GM18511 (cell line): ENCODE measurements around the gene TRIM46.

Experiments
- ATAC-seq: cut with Tn5 transposase; IDR thresholded peaks from one replicate; pipeline ENCODE4 v1.9.1; 2021; ENCODE audit warnings: mild to moderate bottlenecking, moderate library complexity; ENCODE audit not compliant: unreplicated experiment

Gene TRIM46, protein sequence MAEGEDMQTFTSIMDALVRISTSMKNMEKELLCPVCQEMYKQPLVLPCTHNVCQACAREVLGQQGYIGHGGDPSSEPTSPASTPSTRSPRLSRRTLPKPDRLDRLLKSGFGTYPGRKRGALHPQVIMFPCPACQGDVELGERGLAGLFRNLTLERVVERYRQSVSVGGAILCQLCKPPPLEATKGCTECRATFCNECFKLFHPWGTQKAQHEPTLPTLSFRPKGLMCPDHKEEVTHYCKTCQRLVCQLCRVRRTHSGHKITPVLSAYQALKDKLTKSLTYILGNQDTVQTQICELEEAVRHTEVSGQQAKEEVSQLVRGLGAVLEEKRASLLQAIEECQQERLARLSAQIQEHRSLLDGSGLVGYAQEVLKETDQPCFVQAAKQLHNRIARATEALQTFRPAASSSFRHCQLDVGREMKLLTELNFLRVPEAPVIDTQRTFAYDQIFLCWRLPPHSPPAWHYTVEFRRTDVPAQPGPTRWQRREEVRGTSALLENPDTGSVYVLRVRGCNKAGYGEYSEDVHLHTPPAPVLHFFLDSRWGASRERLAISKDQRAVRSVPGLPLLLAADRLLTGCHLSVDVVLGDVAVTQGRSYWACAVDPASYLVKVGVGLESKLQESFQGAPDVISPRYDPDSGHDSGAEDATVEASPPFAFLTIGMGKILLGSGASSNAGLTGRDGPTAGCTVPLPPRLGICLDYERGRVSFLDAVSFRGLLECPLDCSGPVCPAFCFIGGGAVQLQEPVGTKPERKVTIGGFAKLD

DNA sequence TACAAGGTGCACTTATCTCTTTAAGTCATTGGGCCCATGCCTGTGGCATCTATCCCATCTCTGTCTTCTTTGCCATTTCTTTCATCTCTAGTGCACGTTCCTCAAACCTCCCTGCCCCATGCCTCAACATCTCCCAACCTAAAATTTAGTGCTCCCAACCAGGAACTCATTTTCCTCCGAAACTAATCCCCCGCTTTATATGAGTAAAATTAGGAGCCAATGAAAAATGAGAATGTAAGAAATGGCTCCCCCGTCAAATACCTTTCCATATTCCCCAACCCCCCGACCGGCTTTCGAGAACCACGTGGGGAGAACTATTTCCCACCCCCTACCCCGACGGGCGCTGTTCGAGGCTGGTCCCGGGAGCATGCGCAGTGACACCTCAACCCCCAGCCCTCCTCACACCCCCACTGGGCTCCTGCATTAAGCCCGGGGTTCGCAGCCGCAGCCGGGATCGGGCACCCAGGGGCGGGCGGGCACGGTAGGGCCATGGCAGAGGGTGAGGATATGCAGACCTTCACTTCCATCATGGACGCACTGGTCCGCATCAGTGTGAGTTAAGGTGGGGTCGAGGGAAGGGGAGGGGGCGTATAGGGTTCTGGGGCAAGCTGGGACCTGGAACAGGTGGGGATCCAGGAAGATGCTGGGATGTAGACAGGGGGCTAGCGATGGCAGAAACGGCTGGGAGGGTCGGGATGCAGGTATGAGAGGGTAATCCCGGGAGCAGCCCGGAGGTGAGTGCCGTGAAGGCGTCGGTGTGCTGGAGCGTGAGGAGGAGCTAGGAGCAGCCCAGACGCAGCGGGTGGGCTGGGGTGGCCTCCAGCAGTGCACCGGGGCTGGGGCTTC, at the start of gene TRIM46:
Gene TRIM46, plus strand, starts transcription at position 372 of the 846 bp plus-strand sequence. Its CDS starts 118 bp downstream, at position 490.
- ATAC-seq = no peak

DNA sequence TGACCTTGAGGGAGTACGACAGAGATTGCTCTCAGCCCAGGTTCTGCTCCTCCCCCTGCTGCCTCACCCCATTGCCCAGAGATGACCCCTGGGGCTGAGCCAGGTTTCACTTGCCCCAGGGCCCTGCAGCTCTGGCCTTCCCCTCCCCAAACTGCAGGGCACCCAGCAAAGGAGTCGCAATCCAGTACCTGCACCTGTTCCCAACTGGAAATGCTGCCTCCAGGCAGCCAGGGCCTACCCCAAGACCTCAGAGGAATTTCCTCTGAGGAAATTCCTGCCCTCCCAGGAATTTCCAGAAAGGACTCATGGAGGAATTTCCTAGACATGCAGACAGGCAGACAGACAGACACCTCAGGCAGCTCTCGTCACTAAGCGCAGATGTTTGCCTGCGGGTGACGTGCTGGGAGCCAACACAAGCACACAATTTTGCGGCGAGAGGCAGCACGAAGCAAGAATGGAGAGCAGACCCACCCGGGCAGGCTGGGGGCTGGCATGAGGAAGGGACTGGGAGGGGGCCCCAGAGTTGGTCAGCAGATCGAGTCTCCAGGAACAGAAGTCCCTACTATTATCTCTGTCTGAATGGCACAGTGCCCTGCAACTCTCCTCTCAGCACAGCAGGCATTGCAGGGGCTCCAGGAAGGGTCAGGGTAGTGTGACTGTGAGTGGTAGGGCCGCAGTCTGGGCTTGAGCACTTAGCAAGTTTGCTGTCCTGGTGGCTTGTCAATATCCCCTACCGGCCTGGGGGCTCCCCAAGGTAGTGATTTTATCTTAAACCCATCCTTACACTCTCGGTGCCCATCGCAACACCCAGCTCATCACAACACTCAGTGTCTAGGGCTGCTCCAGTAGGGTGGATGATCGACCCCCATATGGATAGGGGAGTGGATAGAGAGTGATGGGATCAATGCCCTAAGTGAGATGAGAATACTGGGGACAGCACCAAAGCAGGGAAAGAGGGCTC, 48.9 kb upstream of the TRIM46 start:
- ATAC-seq = no peak

DNA sequence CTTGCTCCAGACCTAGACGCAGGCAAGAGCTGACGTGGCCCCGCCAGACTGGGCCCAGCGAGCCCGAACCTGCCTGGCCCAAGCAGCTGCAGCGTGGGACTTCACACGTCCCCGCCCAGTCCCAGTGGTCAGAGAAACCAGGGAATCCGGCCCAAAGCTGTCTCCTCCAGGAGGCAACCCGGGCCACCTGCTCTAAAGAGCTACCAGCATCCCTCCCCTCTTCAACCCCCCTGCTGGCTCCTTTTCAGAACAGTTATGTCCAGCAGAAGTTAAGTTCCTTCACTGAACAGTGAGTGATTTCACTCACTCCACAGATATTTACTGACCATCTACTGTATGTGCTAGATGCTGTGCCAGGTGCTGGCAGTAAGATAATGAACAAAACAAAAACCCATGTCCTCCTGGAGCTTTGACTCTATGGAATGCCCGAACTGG, 48.1 kb upstream of the TRIM46 start:
- no peak for ATAC-seq

DNA sequence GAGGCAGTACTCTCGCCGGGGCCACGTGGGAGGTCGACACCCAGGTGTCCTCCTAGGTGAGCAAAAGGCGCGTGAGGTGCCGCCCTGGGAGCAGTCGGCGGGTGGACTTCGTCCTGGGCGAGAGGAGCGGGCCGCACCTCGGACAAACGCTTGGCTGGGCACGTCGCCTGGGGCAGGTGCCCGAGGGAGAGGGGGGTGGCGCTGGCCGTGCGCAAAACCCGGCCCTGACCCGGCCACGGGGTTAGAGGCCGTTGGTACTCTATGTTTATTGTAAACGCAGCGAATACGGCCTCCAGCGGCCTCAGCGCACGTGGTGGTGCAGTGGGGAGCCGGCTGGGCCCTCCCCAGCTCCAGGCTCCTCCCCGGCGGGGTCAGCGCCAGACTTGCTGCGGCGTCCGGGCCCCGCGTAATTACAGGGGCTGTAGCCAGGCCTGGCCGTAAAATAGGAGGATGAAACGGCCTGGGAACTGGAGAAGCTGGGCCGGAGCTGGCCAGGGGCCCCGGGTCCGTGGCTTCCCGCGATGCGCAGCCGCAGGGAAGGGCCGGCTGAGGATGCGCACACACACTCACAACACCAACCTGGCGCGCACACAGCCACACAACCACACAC, 47.6 kb upstream of the TRIM46 start:
- ATAC-seq = no peak

DNA sequence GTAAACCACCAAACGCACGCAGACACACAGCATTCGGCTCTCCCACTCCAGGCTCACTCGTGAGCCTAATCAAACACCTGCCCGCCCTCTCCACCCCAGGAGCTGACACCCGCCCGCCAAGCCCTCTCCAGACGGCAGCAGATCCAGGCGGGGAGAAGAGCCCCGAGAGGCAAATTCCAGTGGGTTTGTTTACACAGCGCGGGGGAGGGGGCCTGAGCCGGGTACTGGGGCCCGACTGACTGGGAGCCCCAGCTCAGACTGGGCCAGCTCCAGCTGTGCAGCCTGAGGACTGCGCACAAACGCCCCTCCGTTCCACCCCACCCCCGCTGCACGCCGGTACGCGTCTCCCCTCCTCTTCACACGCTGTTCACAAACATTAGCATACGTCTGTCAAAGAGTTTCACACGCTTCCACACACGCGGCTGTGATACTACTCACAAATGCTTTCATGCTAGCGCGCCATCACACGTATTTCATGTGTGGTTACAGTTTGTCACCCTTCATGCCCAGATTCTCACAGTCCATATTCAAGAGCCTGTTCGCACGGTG, 47.0 kb upstream of the TRIM46 start:
- ATAC-seq = no peak

DNA sequence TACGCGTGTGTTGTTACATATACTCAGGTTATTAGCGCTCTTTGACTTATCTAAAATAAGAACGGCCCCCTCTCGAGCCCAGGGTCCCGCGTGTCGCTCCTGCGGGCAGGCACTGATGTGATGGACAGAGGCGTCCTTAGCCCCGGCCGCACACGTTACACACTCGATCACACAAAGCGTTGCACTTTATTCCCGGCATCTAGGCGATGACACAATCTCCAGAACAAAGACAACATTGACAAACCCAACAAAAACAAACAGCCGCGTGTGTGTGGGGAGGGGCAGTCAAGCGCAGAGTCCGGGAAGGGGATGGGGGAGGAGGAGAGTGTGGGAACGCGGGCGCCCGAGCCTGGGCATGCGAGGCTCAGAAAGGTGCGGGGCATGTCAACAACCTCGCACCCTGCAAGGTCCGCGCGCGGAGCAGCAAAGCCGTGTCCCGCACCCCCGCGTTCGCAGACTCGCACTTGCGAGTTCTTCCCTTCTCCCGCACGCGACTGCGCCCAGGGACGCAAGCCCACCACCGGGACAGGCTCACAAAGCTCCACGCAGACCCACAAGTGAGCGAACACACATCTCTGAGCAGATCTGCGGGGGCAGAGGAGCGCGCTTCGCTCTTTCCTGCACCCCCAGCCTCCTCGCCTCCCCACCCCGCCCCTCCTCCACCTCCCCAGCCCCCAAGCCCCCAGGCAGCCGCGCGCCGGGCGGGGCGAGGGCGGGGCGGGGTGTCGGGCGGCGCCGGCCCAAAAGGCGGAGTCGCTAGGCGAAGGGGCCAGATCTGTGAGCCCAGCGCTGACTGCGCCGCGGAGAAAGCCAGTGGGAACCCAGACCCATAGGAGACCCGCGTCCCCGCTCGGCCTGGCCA, 46.3 kb upstream of the TRIM46 start, which contains the start of gene EFNA1:
Gene EFNA1, plus strand, starts transcription at position 772 of the 862 bp plus-strand sequence. CDS start 102 bp downstream, outside the sequence.
- no peak for ATAC-seq

DNA sequence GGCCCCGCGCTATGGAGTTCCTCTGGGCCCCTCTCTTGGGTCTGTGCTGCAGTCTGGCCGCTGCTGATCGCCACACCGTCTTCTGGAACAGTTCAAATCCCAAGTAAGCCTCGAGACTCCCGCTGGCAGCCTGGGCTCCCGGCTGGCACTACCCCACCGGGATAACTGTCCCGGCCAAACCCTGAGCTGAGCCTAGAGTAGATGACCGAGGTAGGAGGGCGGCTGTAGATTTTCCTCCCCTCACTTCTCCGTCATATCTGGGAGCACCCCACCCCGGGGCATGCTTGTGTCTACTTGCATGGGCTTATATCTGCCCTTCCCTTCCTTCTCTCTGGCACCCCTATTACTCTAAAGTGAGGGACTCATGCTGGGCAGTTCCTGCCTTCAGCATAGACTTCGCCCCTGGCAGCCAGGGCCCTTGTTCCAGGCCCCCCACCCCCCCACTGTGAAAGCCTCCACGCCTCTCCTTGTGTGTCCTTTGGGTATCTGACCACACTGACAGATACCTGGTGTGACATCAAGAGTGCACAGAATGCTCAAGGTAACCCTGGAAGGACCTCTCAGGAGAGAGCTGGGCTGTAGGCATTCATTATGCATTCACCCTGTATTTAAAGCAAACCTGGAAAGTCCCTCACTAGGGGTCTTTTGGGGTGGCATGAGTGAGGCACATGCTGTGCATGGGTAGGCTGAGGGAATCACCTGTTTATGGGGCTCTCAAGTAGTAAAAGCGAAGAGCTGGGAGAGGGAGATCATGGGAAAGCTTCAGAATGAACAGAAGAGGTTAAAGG, 45.5 kb upstream of the TRIM46 start:
- no peak for ATAC-seq

DNA sequence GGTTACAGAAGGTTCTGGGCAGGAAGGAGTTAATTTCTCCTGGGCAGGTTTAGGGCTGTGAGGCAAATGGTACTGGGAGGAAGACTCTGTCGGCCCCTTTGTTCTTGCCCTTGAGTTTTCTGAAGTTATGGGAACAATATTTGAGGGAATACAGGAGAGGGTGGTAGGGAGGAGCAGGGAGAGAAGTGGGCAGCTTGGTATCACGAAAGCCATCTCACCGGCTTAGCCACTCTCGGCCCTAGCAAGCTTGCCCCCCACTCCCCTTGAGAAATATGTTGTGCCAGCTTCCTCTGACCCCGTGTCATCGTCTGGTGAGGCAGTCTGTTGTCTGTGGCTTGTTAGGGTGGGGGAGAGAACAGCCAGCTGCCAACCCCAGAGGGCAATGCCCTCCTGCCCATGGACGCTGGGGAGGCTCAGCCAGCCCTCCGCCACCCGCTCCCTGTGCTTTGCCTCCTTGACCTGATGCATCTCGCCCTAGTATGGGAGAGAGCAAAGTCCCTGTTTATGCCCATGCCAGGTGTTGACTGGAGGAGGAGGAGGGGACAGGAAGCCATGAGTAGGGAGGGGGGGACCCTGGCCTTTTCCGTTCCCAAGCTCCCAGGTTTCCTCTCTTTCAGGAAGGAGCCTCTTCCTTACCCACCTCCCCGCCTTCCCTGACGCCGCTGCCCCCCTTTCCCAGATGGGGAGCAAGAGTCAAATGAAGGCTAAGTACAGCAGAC, 44.7 kb upstream of the TRIM46 start:
- ATAC-seq = no peak

DNA sequence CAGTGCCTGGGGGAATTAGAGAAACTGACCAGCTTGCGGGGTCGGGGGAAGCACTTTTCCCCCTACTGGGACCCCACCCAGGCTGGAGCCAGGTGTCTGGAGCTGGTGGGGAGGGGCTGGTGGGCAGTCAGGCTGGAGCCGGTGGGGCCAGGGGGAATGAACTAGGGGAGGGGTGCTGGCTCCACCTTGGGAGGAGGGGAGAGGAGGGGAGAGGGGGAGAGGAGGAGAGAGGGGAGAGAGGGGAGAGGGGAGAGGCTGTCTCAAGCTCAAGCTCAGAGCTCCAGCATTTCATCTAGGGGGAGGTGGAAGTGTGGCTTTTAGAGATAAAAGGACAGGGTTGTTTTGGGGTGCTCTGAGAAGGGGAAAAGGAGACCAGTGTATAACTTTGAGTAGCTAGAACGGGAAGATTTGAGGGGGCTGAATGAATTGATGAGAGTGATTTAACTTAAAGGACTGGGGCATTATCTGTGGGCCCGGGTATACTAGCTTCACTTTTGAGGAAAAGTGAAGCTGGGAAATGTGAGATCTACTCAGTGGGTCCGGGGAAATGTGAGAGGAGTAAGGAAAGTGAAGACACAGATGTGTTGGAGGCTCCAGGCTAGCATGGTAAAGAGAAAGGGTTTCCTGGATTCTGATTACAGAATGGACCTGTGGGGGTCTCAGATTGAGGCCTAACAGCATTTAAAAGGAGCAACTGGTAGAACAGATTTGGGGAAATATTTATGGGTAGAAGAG, 43.2 kb upstream of the TRIM46 start:
- ATAC-seq = no peak

DNA sequence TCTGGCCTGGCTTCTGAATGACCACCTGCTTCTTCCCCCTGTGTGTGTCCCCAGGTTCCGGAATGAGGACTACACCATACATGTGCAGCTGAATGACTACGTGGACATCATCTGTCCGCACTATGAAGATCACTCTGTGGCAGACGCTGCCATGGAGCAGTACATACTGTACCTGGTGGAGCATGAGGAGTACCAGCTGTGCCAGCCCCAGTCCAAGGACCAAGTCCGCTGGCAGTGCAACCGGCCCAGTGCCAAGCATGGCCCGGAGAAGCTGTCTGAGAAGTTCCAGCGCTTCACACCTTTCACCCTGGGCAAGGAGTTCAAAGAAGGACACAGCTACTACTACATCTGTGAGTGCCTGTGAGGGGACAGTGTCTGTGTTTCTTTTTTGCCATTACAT, 42.4 kb upstream of the TRIM46 start:
- no peak for ATAC-seq

DNA sequence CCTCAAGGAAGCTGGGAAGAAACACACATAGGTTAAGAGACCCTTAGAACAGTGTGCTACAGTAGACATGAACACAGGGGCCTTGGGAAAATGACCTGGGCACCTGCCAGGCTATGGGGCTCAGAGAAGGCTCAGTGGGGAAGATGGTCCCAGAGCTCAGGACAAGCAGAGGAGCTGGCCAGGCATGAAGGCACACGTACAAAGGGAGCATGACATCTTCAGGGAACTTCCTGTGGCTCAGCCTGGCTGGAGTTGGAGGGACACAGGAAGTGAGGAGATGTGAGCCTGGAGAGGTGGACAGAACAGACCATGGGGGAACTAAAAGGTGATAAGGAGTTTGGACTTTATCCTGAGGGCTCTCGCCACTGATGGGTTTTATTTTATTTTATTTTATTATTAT, 41.8 kb upstream of the TRIM46 start:
- ATAC-seq = no peak

DNA sequence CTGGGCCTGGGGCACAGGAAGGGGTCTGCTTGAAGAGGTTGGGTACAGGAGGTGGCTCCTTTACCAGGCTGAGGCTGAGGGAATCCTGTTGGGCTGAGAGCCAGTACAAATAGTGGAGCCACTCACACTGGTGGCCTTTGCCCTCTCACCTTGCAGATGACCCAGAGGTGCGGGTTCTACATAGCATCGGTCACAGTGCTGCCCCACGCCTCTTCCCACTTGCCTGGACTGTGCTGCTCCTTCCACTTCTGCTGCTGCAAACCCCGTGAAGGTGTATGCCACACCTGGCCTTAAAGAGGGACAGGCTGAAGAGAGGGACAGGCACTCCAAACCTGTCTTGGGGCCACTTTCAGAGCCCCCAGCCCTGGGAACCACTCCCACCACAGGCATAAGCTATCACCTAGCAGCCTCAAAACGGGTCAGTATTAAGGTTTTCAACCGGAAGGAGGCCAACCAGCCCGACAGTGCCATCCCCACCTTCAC, 39.8 kb upstream of the TRIM46 start:
- no peak for ATAC-seq

DNA sequence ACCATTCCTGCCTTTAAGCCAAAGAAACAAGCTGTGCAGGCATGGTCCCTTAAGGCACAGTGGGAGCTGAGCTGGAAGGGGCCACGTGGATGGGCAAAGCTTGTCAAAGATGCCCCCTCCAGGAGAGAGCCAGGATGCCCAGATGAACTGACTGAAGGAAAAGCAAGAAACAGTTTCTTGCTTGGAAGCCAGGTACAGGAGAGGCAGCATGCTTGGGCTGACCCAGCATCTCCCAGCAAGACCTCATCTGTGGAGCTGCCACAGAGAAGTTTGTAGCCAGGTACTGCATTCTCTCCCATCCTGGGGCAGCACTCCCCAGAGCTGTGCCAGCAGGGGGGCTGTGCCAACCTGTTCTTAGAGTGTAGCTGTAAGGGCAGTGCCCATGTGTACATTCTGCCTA, 39.3 kb upstream of the TRIM46 start:
- ATAC-seq = no peak

DNA sequence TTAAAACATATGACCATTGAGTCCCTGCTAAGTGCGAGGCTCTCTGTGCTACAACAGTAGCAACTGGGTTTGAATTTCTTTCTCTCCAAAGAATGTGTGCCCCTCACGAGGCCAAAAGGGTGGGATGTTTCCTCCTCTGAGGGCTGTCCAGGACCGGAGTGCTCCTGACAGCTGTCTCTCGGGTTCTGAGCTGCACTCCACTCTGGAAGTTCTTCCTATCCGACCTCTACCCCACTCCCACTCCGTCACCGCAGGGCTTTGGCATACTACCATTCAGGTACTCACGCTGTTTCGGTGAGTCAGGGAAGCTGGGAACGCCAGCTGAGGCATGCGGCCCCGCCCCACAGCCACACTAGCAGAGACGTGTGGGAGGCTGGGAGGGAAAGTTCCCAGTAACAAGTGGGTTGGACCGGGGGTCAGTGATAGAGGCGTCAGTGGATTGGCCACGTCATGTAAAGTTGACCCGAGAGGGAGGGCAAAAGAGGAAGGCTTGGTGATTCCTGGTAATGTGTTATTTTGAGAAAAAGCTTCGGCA, 38.7 kb upstream of the TRIM46 start:
- ATAC-seq = no peak

DNA sequence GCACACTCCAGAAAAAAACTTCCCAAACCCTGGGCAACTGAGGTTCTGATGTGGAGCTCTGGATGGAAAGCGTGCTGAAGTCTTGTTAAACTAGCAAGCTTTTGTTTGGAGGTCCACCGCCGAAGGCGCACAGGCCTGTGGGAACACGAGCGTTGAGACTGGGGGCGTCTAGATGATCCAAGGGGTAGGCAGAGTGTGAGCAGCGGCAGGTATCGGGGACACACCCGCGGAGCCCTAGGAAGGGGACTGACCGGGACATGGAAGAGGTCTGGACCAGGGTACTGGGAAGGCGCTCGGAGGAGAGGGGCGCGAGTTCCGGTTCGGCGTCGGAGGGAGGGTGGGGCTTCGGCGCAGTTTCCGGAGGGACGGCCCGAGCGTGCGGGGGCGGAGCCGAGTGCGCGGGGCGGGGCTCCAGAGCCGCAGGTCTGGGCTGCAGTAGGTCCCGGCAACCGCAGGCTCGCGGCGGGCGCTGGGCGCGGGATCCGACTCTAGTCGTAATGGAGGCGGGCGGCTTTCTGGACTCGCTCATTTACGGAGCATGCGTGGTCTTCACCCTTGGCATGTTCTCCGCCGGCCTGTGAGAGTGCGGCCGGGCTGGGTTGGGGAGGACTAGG, 38.1 kb upstream of the TRIM46 start, which contains the start of gene SLC50A1:
Gene SLC50A1, plus strand, starts transcription at position 438 of the 614 bp plus-strand sequence. Its CDS starts 60 bp downstream, at position 498.
- peak; percentile 79 for ATAC-seq
